SK-N-MC (cell line): ENCODE data around the gene SCAF11.

Experiments used
- EZH2 ChIP-seq: fragments of 200-600 bp; sonication (generic); IDR thresholded peaks from one replicate; pipeline ENCODE4 v1.6.1; 2017; ENCODE audit warnings: antibody characterized with exemption
- POLR2AphosphoS5 ChIP-seq: IDR thresholded peaks from 2 replicates; pipeline ENCODE4 v1.6.1; 2012; ENCODE audit warnings: mild to moderate bottlenecking, low read depth, low read length, borderline replicate concordance

DNA sequence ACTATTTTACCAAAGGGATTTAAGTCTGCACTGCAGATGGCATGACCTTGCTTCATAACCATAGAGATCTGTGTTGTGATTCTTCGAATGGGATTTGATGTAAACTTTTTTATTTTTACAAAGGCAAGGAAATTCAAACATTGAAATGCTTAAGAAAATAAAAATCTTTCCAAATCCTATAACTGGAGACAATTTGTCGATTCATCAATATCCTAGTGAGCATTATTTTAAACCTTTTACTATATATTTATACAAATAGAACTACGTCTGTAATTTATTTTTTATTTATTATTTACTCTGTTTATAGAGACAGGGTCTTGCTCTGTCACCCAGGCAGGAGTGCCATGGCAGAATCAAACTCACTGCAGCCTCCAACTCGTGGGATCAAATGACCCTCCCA, 14.3 kb upstream of the SCAF11 start:
- no peak for TF ChIP-seq EZH2
- no peak for TF ChIP-seq POLR2AphosphoS5
